DND-41 (cell line): ENCODE results near the gene KCNA10.
A peak's percentile ranks its signal among the peaks of the same experiment; 100 is the strongest.

Experiments
- EZH2 ChIP-seq: IDR thresholded peaks from 3 replicates; pipeline ENCODE4 v1.6.1; 2012; ENCODE audit warnings: borderline replicate concordance, low read depth, mild to moderate bottlenecking, moderate library complexity, low read length, inconsistent platforms; ENCODE audit not compliant: severe bottlenecking
- TF ChIP-seq, protein P1 (sequence below): IDR thresholded peaks from 2 replicates; pipeline ENCODE4 v1.5.1; 2012; ENCODE audit warnings: borderline replicate concordance, low read length, moderate library complexity, mild to moderate bottlenecking; ENCODE audit not compliant: poor library complexity, severe bottlenecking; ENCODE audit errors: extremely low read depth

- TF ChIP-seq, protein P1, sequence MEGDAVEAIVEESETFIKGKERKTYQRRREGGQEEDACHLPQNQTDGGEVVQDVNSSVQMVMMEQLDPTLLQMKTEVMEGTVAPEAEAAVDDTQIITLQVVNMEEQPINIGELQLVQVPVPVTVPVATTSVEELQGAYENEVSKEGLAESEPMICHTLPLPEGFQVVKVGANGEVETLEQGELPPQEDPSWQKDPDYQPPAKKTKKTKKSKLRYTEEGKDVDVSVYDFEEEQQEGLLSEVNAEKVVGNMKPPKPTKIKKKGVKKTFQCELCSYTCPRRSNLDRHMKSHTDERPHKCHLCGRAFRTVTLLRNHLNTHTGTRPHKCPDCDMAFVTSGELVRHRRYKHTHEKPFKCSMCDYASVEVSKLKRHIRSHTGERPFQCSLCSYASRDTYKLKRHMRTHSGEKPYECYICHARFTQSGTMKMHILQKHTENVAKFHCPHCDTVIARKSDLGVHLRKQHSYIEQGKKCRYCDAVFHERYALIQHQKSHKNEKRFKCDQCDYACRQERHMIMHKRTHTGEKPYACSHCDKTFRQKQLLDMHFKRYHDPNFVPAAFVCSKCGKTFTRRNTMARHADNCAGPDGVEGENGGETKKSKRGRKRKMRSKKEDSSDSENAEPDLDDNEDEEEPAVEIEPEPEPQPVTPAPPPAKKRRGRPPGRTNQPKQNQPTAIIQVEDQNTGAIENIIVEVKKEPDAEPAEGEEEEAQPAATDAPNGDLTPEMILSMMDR, result peak; percentile 91
- no peak for TF ChIP-seq EZH2
These were observed 22.9 kb downstream of the KCNA10 start for GRCh38 chr1:110495926-110496600.
